K562 (cell line): ENCODE data around the gene TCF3. TPM values are rescaled to one million over a fixed set of nuclear protein-coding genes. Genes with fewer than 3 reads are reported as not detected.

Experiments used
- ATAC-seq: fragments of 200-7000 bp; cut with Tn5 transposase; 3 replicates; pipeline ENCODE4 v1.9.1; 2020; ENCODE audit warnings: moderate library complexity
- BruUV-seq: library from RNA; stranded (reverse); fragments of 400-500 nt; replicated peaks from 2 replicates; lab custom pipeline; 2021; lab: Mats Ljungman, UMichigan
- CTCF ChIA-PET: fragments of 300-600 bp; formaldehyde crosslinking; extraction: SDS; loops from one replicate; lab custom pipeline; 2021; ENCODE audit warnings: low intra/inter-chr PET ratio; lab: Yijun Ruan, JAX
- POLR2A ChIA-PET: fragments of 300-600, 350-650 bp; sonication (Branson Sonifier 250); formaldehyde crosslinking; extraction: SDS; loops from one replicate; lab custom pipeline; 2021; ENCODE audit warnings: antibody characterized with exemption, inconsistent platforms; lab: Yijun Ruan, JAX
- DNase-seq, 4 experiments: peaks; one replicate each; pipeline versions ENCODE4 v3.0.0 to v3.0.0-alpha.2; 2011 to 2018; ENCODE audit warnings: low spot score in 3 of 4, mixed read lengths in 3 of 4; ENCODE audit errors: extremely low read depth in 1 of 4
- FAIRE-seq: peaks from 2 replicates; lab custom pipeline; 2011; peaks lifted over from hg19 to GRCh38; lab: Jason Lieb, UNC
- H2AFZ ChIP-seq: 2 replicates; pipeline ENCODE4 v1.6.0; 2011; ENCODE audit warnings: low read depth, low read length, control low read depth, inconsistent platforms
- H3K27ac ChIP-seq: fragments of 200-600 bp; 3 replicates; pipeline ENCODE4 v1.8.0; 2011; ENCODE audit warnings: low read depth, mild to moderate bottlenecking, control low read depth, inconsistent platforms, low read length, moderate library complexity, mixed read lengths; ENCODE audit errors: extremely low read depth
- H3K27me3 ChIP-seq, 2 experiments: fragments of 300-600 bp in 1 of 2; 2 replicates in 1 of 2; 3 replicates in 1 of 2; pipeline versions ENCODE4 v1.6.0 to v1.8.0; 2011; ENCODE audit warnings: inconsistent platforms in 2 of 2, low read length in 2 of 2, mild to moderate bottlenecking in 1 of 2, mixed read lengths in 1 of 2, moderate library complexity in 1 of 2; ENCODE audit not compliant: control insufficient read depth in 2 of 2, insufficient read depth in 2 of 2
- H3K36me3 ChIP-seq: fragments of 300-600 bp; 3 replicates; pipeline ENCODE4 v1.8.0; 2011; ENCODE audit warnings: mild to moderate bottlenecking, low read length, inconsistent platforms; ENCODE audit not compliant: control insufficient read depth, insufficient read depth
- H3K4me1 ChIP-seq, 2 experiments: fragments of 200-600 bp in 1 of 2; replicated peaks in 1 of 2; 2 replicates in 1 of 2; 3 replicates in 1 of 2; pipeline versions ENCODE4 v1.5.1 to v1.8.0; 2011; ENCODE audit warnings: inconsistent platforms in 2 of 2, low read length in 2 of 2, mild to moderate bottlenecking in 1 of 2, mixed read lengths in 1 of 2, moderate library complexity in 1 of 2; ENCODE audit not compliant: control insufficient read depth in 2 of 2, insufficient read depth in 2 of 2
- H3K4me2 ChIP-seq: 2 replicates; pipeline ENCODE4 v1.6.1; 2011; ENCODE audit warnings: low read length, control low read depth, inconsistent platforms, mixed read lengths; ENCODE audit not compliant: insufficient read depth
- H3K4me3 ChIP-seq: fragments of 200-600 bp; sonication (generic), shearing (Covaris generic); 2 replicates; pipeline ENCODE4 v1.5.1; 2016; ENCODE audit warnings: control low read depth, inconsistent platforms
- H3K79me2 ChIP-seq: fragments of 200-600 bp; 3 replicates; pipeline ENCODE4 v1.8.0; 2011; ENCODE audit warnings: low read length, inconsistent platforms; ENCODE audit not compliant: control insufficient read depth, insufficient read depth
- H3K9ac ChIP-seq, 2 experiments: 2 replicates each; pipeline versions ENCODE4 v1.6.0 to v1.6.1; 2011; ENCODE audit warnings: low read depth in 2 of 2, low read length in 2 of 2, control low read depth in 1 of 2, inconsistent platforms in 1 of 2, mild to moderate bottlenecking in 1 of 2, mixed read lengths in 1 of 2; ENCODE audit not compliant: insufficient read depth in 1 of 2
- H3K9me1 ChIP-seq: one replicate; pipeline ENCODE4 v1.6.0; 2011; ENCODE audit warnings: inconsistent platforms, mild to moderate bottlenecking, low read length, moderate library complexity; ENCODE audit not compliant: control insufficient read depth, insufficient read depth
- H3K9me3 ChIP-seq: replicated peaks from 2 replicates; pipeline ENCODE4 v1.5.1; 2011; ENCODE audit warnings: low read depth, low read length, inconsistent platforms; ENCODE audit not compliant: control insufficient read depth, insufficient read depth
- H4K20me1 ChIP-seq: replicated peaks from 2 replicates; pipeline ENCODE4 v1.6.1; 2011; ENCODE audit warnings: low read length, inconsistent platforms, mixed read lengths; ENCODE audit not compliant: control insufficient read depth, insufficient read depth
- CREM ChIP-seq: IDR thresholded peaks from 2 replicates; pipeline ENCODE4 v1.6.1; 2014; ENCODE audit warnings: antibody characterized with exemption, low read depth
- EGR1 ChIP-seq: fragments of 450-650 bp; conservative IDR thresholded peaks from 2 replicates; pipeline ENCODE4 v1.6.1; 2017; ENCODE audit warnings: mild to moderate bottlenecking
- HDAC2 ChIP-seq: fragments of 450-650 bp; IDR thresholded peaks from 2 replicates; pipeline ENCODE4 v1.6.1; 2016; ENCODE audit warnings: mild to moderate bottlenecking
- NFRKB ChIP-seq: fragments of 450-650 bp; IDR thresholded peaks from 2 replicates; pipeline ENCODE4 v1.6.1; 2016; ENCODE audit warnings: low read depth
- POLR2G ChIP-seq: fragments of 200-400 bp; formaldehyde crosslinking; IDR thresholded peaks from 2 replicates; pipeline ENCODE4 v1.6.1; 2017; ENCODE audit warnings: low read depth, mild to moderate bottlenecking, antibody characterized with exemption, low read length, moderate library complexity
- RBFOX2 ChIP-seq: fragments of 200-400 bp; formaldehyde crosslinking; IDR thresholded peaks from 2 replicates; pipeline ENCODE4 v1.6.1; 2017; ENCODE audit warnings: low read depth, mild to moderate bottlenecking, low read length, moderate library complexity
- ZNF121 ChIP-seq: sonication (generic); formaldehyde crosslinking; conservative IDR thresholded peaks from 2 replicates; pipeline ENCODE4 v1.8.0; 2022; ENCODE audit warnings: missing genetic modification reagents
- WGBS: fragments of 100-300 bp; shearing (Covaris generic); methylation state at CpG from one replicate; pipeline ENCODE4 v1.1.6; 2016; ENCODE audit warnings: low coverage, mixed read lengths; ENCODE audit not compliant: insufficient coverage; ENCODE audit errors: missing lambda C conversion rate; 5-methylcytosine and 5-hydroxymethylcytosine counted together
- in situ Hi-C: fragments of 300-500 bp; cut with MboI; formaldehyde crosslinking; loops from 4 replicates; pipeline ENCODE4 v1.15.0; 2018; ENCODE audit warnings: inconsistent platforms, mixed read lengths
- intact Hi-C: fragments of 100-400 bp; cut with micrococcal nuclease; formaldehyde crosslinking; loops from 2 replicates; pipeline ENCODE4 v1.14.2; 2022
- polyA plus RNA-seq, 8 experiments: library from polyadenylated mRNA; depleted of rRNA in 4 of 8; stranded (reverse) in 5 of 8; unstranded in 3 of 8; fragments of >200 nt; fragmentation: Nextera tagmentation in 2 of 8; fragmentation: Illumina TruSeq in 1 of 8; extraction: Ambion mirVana in 2 of 8; extraction: Trizol in 1 of 8; gene quantifications; 2 replicates each; pipeline versions ENCODE4 v1.2.1 to v1.2.3, GENCODE V29; 2011 to 2014; ENCODE audit warnings: inconsistent platforms in 1 of 8, missing spikeins in 1 of 8
- total RNA-seq, 7 experiments: library from RNA; depleted of rRNA in 6 of 7; stranded (reverse); fragments of >200 nt in 6 of 7; fragmentation: Illumina TruSeq in 2 of 7; extraction: Trizol in 2 of 7; gene quantifications; 2 replicates each; pipeline versions ENCODE4 v1.2.1 to v1.2.3, GENCODE V29; 2011 to 2021; ENCODE audit warnings: low replicate concordance in 1 of 7
- TF ChIP-seq, protein P1 (sequence below): fragments of 450-650 bp; IDR thresholded peaks from one replicate; pipeline ENCODE4 v1.6.1; 2018; ENCODE audit warnings: mild to moderate bottlenecking, moderate library complexity; ENCODE audit not compliant: partially characterized antibody
- TF ChIP-seq, protein P2 (sequence below): fragments of 250-450 bp; sonication (Bioruptor Pico); IDR thresholded peaks from 2 replicates; pipeline ENCODE4 v1.8.0; 2022; ENCODE audit warnings: moderate library complexity, mild to moderate bottlenecking, inconsistent platforms
- TF ChIP-seq, protein P3 (sequence below): fragments of 450-650 bp; IDR thresholded peaks from 2 replicates; pipeline ENCODE4 v1.6.1; 2018; ENCODE audit not compliant: partially characterized antibody
- TF ChIP-seq, protein P4 (sequence below): fragments of 450-650 bp; conservative IDR thresholded peaks from 2 replicates; pipeline ENCODE4 v1.6.1; 2016; ENCODE audit warnings: missing genetic modification characterization, low read depth, mild to moderate bottlenecking, missing compliant biosample characterization, moderate library complexity
- TF ChIP-seq, protein P5 (sequence below): fragments of 250-450 bp; sonication (Bioruptor Pico); IDR thresholded peaks from 2 replicates; pipeline ENCODE4 v1.6.1; 2021; ENCODE audit warnings: mild to moderate bottlenecking

TCF3 gene
- total and polyA plus RNA-seq, 9 of the 15 experiments (the other 6 are each of a cell fraction or from before 2014, with no cell fraction given), result 5.6 to 259 (median 84.0) TPM

DNA sequence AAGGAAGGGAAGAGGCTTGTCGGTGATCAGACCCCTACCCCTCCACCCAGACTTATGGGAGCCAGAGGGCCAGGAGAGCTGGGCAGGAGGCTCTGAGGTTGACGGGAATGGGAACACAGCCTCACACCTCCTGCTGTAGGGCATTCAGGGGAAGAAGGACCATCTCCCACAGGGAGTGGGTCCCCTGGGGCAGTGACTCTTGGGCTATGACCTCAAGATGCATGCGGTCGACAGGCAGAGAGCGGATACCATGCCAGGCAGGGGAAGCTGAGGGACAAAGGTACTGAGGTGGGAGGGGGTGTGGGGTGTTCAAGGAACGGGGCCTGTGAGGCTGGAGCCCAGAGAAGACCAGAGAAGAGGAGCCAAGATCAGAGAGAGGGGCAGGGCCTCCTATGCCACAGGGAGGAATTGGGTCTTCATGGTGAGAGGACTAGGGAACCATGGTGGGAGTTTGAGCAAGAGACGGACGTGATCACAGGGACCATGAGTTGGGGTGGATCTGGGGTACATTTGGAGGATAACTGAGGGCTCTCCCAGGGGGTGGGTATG is 4.6 kb upstream of the TCF3 start (continued):
- TF ChIP-seq, protein P1, sequence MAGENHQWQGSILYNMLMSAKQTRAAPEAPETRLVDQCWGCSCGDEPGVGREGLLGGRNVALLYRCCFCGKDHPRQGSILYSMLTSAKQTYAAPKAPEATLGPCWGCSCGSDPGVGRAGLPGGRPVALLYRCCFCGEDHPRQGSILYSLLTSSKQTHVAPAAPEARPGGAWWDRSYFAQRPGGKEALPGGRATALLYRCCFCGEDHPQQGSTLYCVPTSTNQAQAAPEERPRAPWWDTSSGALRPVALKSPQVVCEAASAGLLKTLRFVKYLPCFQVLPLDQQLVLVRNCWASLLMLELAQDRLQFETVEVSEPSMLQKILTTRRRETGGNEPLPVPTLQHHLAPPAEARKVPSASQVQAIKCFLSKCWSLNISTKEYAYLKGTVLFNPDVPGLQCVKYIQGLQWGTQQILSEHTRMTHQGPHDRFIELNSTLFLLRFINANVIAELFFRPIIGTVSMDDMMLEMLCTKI, result no peak
- TF ChIP-seq, protein P2, sequence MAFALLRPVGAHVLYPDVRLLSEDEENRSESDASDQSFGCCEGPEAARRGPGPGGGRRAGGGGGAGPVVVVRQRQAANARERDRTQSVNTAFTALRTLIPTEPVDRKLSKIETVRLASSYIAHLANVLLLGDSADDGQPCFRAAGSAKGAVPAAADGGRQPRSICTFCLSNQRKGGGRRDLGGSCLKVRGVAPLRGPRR (CRISPR knock-in tag), result no peak

DNA sequence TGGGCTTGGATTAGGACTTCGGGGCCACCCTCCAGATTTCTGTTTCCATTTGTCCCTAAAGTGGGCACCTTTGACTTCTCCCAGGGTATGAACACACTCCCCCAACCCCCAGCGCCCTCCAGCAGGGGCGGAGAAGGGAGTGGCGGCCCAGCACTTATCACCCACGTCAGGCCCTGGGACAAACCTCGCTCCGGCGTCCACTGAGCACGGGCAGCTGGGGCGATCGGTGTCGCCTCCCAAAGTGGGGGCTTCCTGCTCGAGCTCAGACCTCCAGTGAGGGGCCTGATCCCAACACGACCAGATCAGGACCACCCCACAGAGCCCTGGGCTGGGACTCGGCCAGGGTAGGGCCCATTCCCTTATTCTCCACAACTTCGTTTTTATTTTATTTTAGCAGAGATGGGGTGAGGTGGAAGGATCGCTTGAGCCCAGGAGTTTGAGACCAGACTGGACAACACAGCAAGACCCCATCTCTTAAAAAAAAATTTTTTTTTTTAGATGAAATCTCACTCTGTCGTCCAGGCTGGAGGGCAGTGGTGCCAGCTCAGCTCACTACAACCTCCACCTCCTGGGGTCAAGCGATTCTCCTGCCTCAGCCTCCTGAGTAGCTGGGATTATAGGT is 3.7 kb upstream of the TCF3 start:
- 0 out of 3 replicates have a peak, but pooled peaks have one; percentile 11 for ATAC-seq
- Histone ChIP-seq H4K20me1 (no peaks in the 10 kb centered on the region), H3K4me1 (peaks cover 12 to 58% of the 10 kb centered on the region in 2 experiments), H3K4me3 (no peak overlapping the region), H3K4me2 (peak overlapping the region; percentile 61), H2AFZ (peak overlapping the region; percentile 96), H3K27me3 (no peaks in the 10 kb centered on the region), H3K9ac (peak overlapping the region; percentile 66 to 90), H3K36me3 (no peaks in the 10 kb centered on the region), H3K9me1 (no peaks in the 10 kb centered on the region), H3K79me2 (peaks cover 12% of the 10 kb centered on the region), H3K9me3 (no peaks in the 10 kb centered on the region), H3K27ac (peak overlapping the region; percentile 69)
- ChIA-PET CTCF (no interaction called here), POLR2A (interaction anchor here (0.9 to 1.0 kb wide), 4 partner anchors 13 to 217 kb away, joined by 3 to 4 read pairs (median 3); no protein-coding TSS in a partner anchor)
- no TSS peak for BruUV-seq
- peak; percentile 59 to 66 (median 61) for DNase-seq
- 21% methylated on average over 17 of the region's 19 CpGs for WGBS
- in situ Hi-C loops, result loop anchor here (5.0 kb wide), 1 partner anchor 109 kb away; no protein-coding TSS in a partner anchor
- intact Hi-C loops, result no loop called here
- no peak for FAIRE-seq
- TF ChIP-seq, protein P3, sequence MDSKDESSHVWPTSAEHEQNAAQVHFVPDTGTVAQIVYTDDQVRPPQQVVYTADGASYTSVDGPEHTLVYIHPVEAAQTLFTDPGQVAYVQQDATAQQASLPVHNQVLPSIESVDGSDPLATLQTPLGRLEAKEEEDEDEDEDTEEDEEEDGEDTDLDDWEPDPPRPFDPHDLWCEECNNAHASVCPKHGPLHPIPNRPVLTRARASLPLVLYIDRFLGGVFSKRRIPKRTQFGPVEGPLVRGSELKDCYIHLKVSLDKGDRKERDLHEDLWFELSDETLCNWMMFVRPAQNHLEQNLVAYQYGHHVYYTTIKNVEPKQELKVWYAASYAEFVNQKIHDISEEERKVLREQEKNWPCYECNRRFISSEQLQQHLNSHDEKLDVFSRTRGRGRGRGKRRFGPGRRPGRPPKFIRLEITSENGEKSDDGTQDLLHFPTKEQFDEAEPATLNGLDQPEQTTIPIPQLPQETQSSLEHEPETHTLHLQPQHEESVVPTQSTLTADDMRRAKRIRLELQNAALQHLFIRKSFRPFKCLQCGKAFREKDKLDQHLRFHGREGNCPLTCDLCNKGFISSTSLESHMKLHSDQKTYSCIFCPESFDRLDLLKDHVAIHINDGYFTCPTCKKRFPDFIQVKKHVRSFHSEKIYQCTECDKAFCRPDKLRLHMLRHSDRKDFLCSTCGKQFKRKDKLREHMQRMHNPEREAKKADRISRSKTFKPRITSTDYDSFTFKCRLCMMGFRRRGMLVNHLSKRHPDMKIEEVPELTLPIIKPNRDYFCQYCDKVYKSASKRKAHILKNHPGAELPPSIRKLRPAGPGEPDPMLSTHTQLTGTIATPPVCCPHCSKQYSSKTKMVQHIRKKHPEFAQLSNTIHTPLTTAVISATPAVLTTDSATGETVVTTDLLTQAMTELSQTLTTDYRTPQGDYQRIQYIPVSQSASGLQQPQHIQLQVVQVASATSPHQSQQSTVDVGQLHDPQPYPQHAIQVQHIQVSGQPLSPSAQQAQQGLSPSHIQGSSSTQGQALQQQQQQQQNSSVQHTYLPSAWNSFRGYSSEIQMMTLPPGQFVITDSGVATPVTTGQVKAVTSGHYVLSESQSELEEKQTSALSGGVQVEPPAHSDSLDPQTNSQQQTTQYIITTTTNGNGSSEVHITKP, result peak; percentile 23
- TF ChIP-seq HDAC2 (peak; percentile 46; the same call in 1 of the 2 replicates), CREM (peak; percentile 45; the same call in 1 of the 2 replicates), EGR1 (peak; percentile 23; the same call in 1 of the 2 replicates), ZNF121 (CRISPR knock-in tag) (peak; percentile 97), POLR2G (peak; percentile 69), RBFOX2 (peak; percentile 59), NFRKB (0 out of 2 replicates have a peak, but pooled peaks have one; percentile 11)
- TF ChIP-seq, protein P4, sequence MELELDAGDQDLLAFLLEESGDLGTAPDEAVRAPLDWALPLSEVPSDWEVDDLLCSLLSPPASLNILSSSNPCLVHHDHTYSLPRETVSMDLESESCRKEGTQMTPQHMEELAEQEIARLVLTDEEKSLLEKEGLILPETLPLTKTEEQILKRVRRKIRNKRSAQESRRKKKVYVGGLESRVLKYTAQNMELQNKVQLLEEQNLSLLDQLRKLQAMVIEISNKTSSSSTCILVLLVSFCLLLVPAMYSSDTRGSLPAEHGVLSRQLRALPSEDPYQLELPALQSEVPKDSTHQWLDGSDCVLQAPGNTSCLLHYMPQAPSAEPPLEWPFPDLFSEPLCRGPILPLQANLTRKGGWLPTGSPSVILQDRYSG (tag), result 0 out of 2 replicates have a peak, but pooled peaks have one; percentile 9
- TF ChIP-seq, protein P5, sequence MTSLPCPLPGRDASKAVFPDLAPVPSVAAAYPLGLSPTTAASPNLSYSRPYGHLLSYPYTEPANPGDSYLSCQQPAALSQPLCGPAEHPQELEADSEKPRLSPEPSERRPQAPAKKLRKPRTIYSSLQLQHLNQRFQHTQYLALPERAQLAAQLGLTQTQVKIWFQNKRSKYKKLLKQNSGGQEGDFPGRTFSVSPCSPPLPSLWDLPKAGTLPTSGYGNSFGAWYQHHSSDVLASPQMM (CRISPR knock-in tag), result no peak
